SK-N-SH treated with all-trans-retinoic acid at 6 μM for 48 hours (cell line): ENCODE measurements around the gene NPB.

Experiments used
- ATAC-seq: fragments of 200-7000 bp; cut with Tn5 transposase; 3 replicates; pipeline ENCODE4 v1.9.1; 2020; ENCODE audit warnings: mild to moderate bottlenecking, moderate library complexity
- ARNTL ChIP-seq: fragments of 450-650 bp; formaldehyde crosslinking; IDR thresholded peaks from 2 replicates; pipeline ENCODE4 v1.5.0; 2020; ENCODE audit warnings: low read depth, mild to moderate bottlenecking, moderate library complexity, borderline replicate concordance
- BACH2 ChIP-seq: fragments of 250-450 bp; sonication (Bioruptor Pico); IDR thresholded peaks from 2 replicates; pipeline ENCODE4 v1.9.0; 2021; ENCODE audit warnings: mild to moderate bottlenecking, borderline replicate concordance
- CSDC2 ChIP-seq: fragments of 250-450 bp; sonication (Bioruptor Pico); IDR thresholded peaks from 2 replicates; pipeline ENCODE4 v1.5.0; 2020; ENCODE audit warnings: mild to moderate bottlenecking, moderate library complexity
- CSRNP3 ChIP-seq: fragments of 250-450 bp; sonication (Bioruptor Pico); IDR thresholded peaks from 2 replicates; pipeline ENCODE4 v1.5.1; 2021; ENCODE audit warnings: mild to moderate bottlenecking, moderate library complexity
- ESRRG ChIP-seq: fragments of 250-450 bp; sonication (Bioruptor Pico); IDR thresholded peaks from 2 replicates; pipeline ENCODE4 v1.6.1; 2021; ENCODE audit warnings: mild to moderate bottlenecking
- GLIS3 ChIP-seq: fragments of 250-450 bp; sonication (Bioruptor Pico); IDR thresholded peaks from 2 replicates; pipeline ENCODE4 v1.5.0; 2020; ENCODE audit warnings: mild to moderate bottlenecking, moderate library complexity
- ISL1 ChIP-seq: fragments of 250-450 bp; sonication (Bioruptor Pico); IDR thresholded peaks from 2 replicates; pipeline ENCODE4 v2.1.2; 2022; ENCODE audit warnings: mild to moderate bottlenecking, moderate library complexity
- OSR1 ChIP-seq: fragments of 250-450 bp; sonication (Bioruptor Pico); IDR thresholded peaks from 2 replicates; pipeline ENCODE4 v1.8.0; 2022; ENCODE audit warnings: moderate library complexity, mild to moderate bottlenecking, inconsistent platforms
- PATZ1 ChIP-seq: fragments of 250-450 bp; sonication (Bioruptor Pico); IDR thresholded peaks from 2 replicates; pipeline ENCODE4 v1.8.0; 2020; ENCODE audit warnings: mild to moderate bottlenecking, moderate library complexity, borderline replicate concordance
- POU6F1 ChIP-seq: fragments of 250-450 bp; sonication (Bioruptor Pico); IDR thresholded peaks from 2 replicates; pipeline ENCODE4 v1.8.0; 2021; ENCODE audit warnings: low read depth, mild to moderate bottlenecking, moderate library complexity, borderline replicate concordance
- RARB ChIP-seq: fragments of 250-450 bp; sonication (Bioruptor Pico); IDR thresholded peaks from 2 replicates; pipeline ENCODE4 v1.8.0; 2021; ENCODE audit warnings: mild to moderate bottlenecking, moderate library complexity
- SNAI2 ChIP-seq: fragments of 250-450 bp; sonication (Bioruptor Pico); IDR thresholded peaks from 2 replicates; pipeline ENCODE4 v1.5.0; 2020; ENCODE audit warnings: mild to moderate bottlenecking, moderate library complexity
- TCF4 ChIP-seq: fragments of 250-450 bp; sonication (Bioruptor Pico); IDR thresholded peaks from 2 replicates; pipeline ENCODE4 v1.8.0; 2021; ENCODE audit warnings: mild to moderate bottlenecking, moderate library complexity, borderline replicate concordance
- TSHZ2 ChIP-seq: fragments of 250-450 bp; sonication (Bioruptor Pico); IDR thresholded peaks from 2 replicates; pipeline ENCODE4 v1.5.0; 2020; ENCODE audit warnings: mild to moderate bottlenecking, moderate library complexity
- ZC3H10 ChIP-seq: fragments of 250-450 bp; sonication (Bioruptor Pico); IDR thresholded peaks from 2 replicates; pipeline ENCODE4 v1.5.1; 2021; ENCODE audit warnings: mild to moderate bottlenecking, moderate library complexity
- ZFP3 ChIP-seq: fragments of 250-450 bp; sonication (Bioruptor Pico); IDR thresholded peaks from 2 replicates; pipeline ENCODE4 v1.5.0; 2020; ENCODE audit warnings: mild to moderate bottlenecking, moderate library complexity
- ZFP30 ChIP-seq: fragments of 450-650 bp; formaldehyde crosslinking; IDR thresholded peaks from 2 replicates; pipeline ENCODE4 v1.5.0; 2022; ENCODE audit warnings: mild to moderate bottlenecking, moderate library complexity
- ZNF565 ChIP-seq: fragments of 450-650 bp; formaldehyde crosslinking; conservative IDR thresholded peaks from 2 replicates; pipeline ENCODE4 v1.5.0; 2020; ENCODE audit warnings: low read depth, mild to moderate bottlenecking, moderate library complexity
- ZNF70 ChIP-seq: fragments of 450-650 bp; formaldehyde crosslinking; IDR thresholded peaks from 2 replicates; pipeline ENCODE4 v1.5.0; 2020; ENCODE audit warnings: mild to moderate bottlenecking, moderate library complexity
- ZNF8 ChIP-seq: fragments of 450-650 bp; formaldehyde crosslinking; IDR thresholded peaks from 2 replicates; pipeline ENCODE4 v1.5.0; 2020; ENCODE audit warnings: mild to moderate bottlenecking, moderate library complexity
- TF ChIP-seq, protein P1 (sequence below): fragments of 250-450 bp; sonication (Bioruptor Pico); IDR thresholded peaks from 2 replicates; pipeline ENCODE4 v1.5.1; 2020; ENCODE audit warnings: low read depth, mild to moderate bottlenecking, moderate library complexity

Gene NPB

DNA sequence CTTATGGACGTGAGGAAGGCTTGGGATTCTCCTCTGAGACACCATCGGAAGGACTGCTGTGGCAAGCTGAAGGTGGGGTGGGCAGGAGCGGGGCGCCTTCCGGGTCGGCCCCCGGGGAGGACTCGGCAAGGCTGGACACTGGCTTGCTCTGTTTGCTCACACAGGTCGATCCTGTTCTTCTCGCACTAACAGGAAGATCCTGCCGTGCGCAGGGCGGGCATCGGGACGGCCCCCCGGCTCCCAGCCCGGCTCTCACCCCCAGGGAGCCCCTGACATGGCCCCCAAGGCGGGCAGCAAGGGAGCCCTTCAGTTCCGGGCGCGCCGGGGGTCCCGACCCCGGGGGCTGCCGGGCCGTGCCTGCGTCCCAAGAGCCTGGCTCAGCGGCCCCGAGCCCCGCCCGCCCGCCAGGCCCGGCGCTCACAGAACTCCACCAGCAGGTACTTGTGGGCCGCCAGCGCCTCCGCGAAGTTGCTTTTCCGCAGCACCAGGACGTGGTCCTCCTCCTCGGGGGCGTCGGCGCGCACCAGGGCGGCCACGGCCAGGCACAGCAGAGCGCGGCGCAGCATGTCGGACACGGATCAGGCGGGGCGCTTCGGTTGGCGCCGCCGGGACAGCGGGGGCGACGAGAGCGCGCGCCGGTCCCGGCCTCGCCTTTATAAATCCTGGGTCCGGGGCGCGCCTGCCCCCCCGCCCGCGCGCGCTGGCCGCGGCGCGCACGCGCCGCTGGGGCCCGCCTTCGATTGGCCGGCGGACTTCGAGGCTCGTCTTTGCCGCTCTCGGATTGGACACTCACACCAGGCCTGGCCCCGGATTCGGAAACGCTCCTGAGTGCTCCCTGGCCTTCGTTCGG is 41.9 kb upstream of the NPB start, which contains the start of gene P4HB:
TSS of gene P4HB (minus strand) at position 630 of the 850 bp plus-strand sequence. CDS start at position 566, 64 bp downstream.
- no peak for ATAC-seq

DNA sequence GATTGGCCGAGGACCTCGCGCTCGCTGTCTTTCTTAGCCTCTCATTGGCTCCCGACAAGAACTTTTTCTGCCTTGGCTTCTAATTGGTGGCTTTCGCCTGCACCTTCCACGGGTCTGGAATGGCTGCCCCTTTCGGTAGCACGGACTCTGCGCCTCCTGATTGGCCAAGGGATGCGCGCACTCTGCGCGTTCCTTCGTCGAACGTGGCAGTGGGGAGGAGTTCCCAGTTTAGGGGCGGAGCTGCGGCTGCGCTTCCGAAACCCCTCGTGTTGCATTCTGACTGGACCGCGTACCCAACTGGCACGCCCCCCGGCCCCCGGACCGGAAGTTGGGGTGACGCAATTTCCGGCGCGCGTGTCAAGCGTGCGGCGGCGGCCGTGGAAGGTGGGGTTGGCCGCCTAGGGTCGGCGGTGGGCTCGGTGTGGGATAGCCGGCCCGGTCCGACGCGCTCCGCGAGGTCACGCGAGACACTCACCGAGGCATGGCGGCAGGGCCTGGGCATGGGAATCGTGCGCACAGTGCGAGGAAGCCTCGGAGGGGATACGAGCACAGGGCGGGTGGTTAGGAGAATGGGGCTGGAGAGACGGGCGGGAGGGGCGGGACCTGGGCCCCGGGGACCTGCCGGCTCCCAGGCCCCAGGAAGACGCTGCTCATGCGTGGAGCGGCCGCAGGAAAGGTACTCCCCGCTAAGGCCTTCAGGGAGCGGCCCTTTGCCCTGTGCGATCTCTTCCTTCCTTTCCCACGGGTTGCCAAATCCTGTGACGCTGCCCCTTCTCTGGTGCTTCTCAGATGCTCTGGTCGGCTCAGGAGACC is 41.1 kb upstream of the NPB start:
- peak; percentile 90 for ATAC-seq
- TF ChIP-seq PATZ1 (CRISPR knock-in tag) (peak; percentile 11; the same call in 1 of the 2 replicates), OSR1 (CRISPR knock-in tag) (peak; percentile 99), TSHZ2 (CRISPR knock-in tag) (peak; percentile 100), ZNF8 (peak; percentile 93), GLIS3 (CRISPR knock-in tag) (peak; percentile 99), ZNF70 (CRISPR knock-in tag) (peak; percentile 99), RARB (peak; percentile 98), ISL1 (peak; percentile 73), ESRRG (CRISPR knock-in tag) (peak; percentile 98), ZFP30 (CRISPR knock-in tag) (peak; percentile 93), ZNF565 (CRISPR knock-in tag) (peak; percentile 100), ZFP3 (peak; percentile 96), CSDC2 (CRISPR knock-in tag) (peak; percentile 100), SNAI2 (CRISPR knock-in tag) (peak; percentile 100), BACH2 (CRISPR knock-in tag) (peak; percentile 100), ZC3H10 (CRISPR knock-in tag) (peak; percentile 94; the same call in 1 of the 2 replicates), POU6F1 (CRISPR knock-in tag) (peak; percentile 95; the same call in 1 of the 2 replicates), TCF4 (CRISPR knock-in tag) (no peak), CSRNP3 (CRISPR knock-in tag) (peak; percentile 92; the same call in 1 of the 2 replicates)
- TF ChIP-seq, protein P1, sequence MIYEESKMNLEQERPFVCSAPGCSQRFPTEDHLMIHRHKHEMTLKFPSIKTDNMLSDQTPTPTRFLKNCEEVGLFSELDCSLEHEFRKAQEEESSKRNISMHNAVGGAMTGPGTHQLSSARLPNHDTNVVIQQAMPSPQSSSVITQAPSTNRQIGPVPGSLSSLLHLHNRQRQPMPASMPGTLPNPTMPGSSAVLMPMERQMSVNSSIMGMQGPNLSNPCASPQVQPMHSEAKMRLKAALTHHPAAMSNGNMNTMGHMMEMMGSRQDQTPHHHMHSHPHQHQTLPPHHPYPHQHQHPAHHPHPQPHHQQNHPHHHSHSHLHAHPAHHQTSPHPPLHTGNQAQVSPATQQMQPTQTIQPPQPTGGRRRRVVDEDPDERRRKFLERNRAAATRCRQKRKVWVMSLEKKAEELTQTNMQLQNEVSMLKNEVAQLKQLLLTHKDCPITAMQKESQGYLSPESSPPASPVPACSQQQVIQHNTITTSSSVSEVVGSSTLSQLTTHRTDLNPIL (CRISPR knock-in tag), result peak; percentile 91

More for the DNA sequence above, 41.9 kb upstream of the NPB start, which contains the start of gene P4HB:
- TF ChIP-seq POU6F1 (CRISPR knock-in tag), result no peak
- no peak for TF ChIP-seq ZFP3
- no peak for TF ChIP-seq RARB
- TF ChIP-seq ESRRG (CRISPR knock-in tag), result no peak
- no peak for TF ChIP-seq ARNTL
- TF ChIP-seq ZNF565 (CRISPR knock-in tag), result no peak
- TF ChIP-seq ZNF70 (CRISPR knock-in tag), result no peak
- TF ChIP-seq, protein P1 (CRISPR knock-in tag), result no peak
